GM12878 (cell line): ENCODE data around the gene ZNF366. TPM values are rescaled to one million over a fixed set of nuclear protein-coding genes. Genes with fewer than 3 reads are reported as not detected.

Experiments
- CHD2 ChIP-seq: IDR thresholded peaks from 2 replicates; pipeline ENCODE4 v1.6.1; 2011; ENCODE audit warnings: low read depth, low read length, improper control_type of control experiment, borderline replicate concordance
- EP300 ChIP-seq, 2 experiments: fragments of 150-350 bp in 1 of 2; IDR thresholded peaks; 2 replicates each; pipeline ENCODE4 v1.6.1; 2011 to 2012; ENCODE audit warnings: low read depth in 2 of 2, low read length in 2 of 2, borderline replicate concordance in 1 of 2, improper control_type of control experiment in 1 of 2, inconsistent platforms in 1 of 2; ENCODE audit not compliant: control insufficient read depth in 1 of 2
- IKZF2 ChIP-seq, 2 experiments: fragments of 450-650 bp; IDR thresholded peaks; 2 replicates each; pipeline ENCODE4 v1.6.1; 2017; ENCODE audit warnings: mild to moderate bottlenecking in 2 of 2, moderate library complexity in 2 of 2
- MAX ChIP-seq: IDR thresholded peaks from 2 replicates; pipeline ENCODE4 v1.6.1; 2012; ENCODE audit warnings: low read depth, low read length, improper control_type of control experiment
- NFIC ChIP-seq: IDR thresholded peaks from 2 replicates; pipeline ENCODE4 v1.6.1; 2012; ENCODE audit warnings: low read depth, mild to moderate bottlenecking, inconsistent platforms, low read length, moderate library complexity
- NR2C2 ChIP-seq: IDR thresholded peaks from 2 replicates; pipeline ENCODE4 v1.6.1; 2011; ENCODE audit warnings: borderline replicate concordance, low read depth; ENCODE audit not compliant: control insufficient read depth, insufficient read length
- NR2F1 ChIP-seq: fragments of 450-650 bp; conservative IDR thresholded peaks from 2 replicates; pipeline ENCODE4 v1.6.1; 2017; ENCODE audit warnings: mild to moderate bottlenecking
- RAD51 ChIP-seq: fragments of 450-650 bp; IDR thresholded peaks from 2 replicates; pipeline ENCODE4 v1.6.1; 2016; ENCODE audit warnings: moderate library complexity, mild to moderate bottlenecking, inconsistent platforms
- SPI1 ChIP-seq: IDR thresholded peaks from 2 replicates; pipeline ENCODE4 v1.6.1; 2011; ENCODE audit warnings: low read depth, mild to moderate bottlenecking, low read length, moderate library complexity, borderline replicate concordance; ENCODE audit not compliant: insufficient read depth
- ZNF217 ChIP-seq: fragments of 450-650 bp; IDR thresholded peaks from 2 replicates; pipeline ENCODE4 v1.6.1; 2017; ENCODE audit warnings: antibody characterized with exemption, mild to moderate bottlenecking
- ZNF24 ChIP-seq: fragments of 450-650 bp; IDR thresholded peaks from 2 replicates; pipeline ENCODE4 v1.6.1; 2017; ENCODE audit warnings: antibody characterized with exemption, mild to moderate bottlenecking
- polyA plus RNA-seq, 11 experiments: library from polyadenylated mRNA; depleted of rRNA in 4 of 11; unstranded in 6 of 11; stranded (reverse) in 5 of 11; fragments of >200 nt; fragmentation: Nextera tagmentation in 4 of 11; fragmentation: Illumina TruSeq in 1 of 11; extraction: Ambion mirVana in 4 of 11; extraction: Trizol in 1 of 11; gene quantifications; 1 replicate in 1 of 11; 2 replicates in 10 of 11; pipeline versions ENCODE4 v1.2.1 to v1.2.3, GENCODE V29; 2011 to 2016; ENCODE audit warnings: inconsistent platforms in 2 of 11, missing spikeins in 2 of 11, low read depth in 1 of 11
- total RNA-seq, 4 experiments: library from RNA; depleted of rRNA in 3 of 4; stranded (reverse); fragments of >200 nt in 3 of 4; fragmentation: Illumina TruSeq in 1 of 4; extraction: Trizol in 1 of 4; gene quantifications; 2 replicates each; pipeline versions ENCODE4 v1.2.1 to v1.2.3, GENCODE V29; 2013 to 2021
- TF ChIP-seq, protein P1 (sequence below): fragments of 450-650 bp; IDR thresholded peaks from 2 replicates; pipeline ENCODE4 v1.6.1; 2017; ENCODE audit warnings: mild to moderate bottlenecking, low read depth, inconsistent platforms; ENCODE audit not compliant: poor library complexity, severe bottlenecking
- TF ChIP-seq, protein P2 (sequence below): fragments of 450-650 bp; IDR thresholded peaks from 2 replicates; pipeline ENCODE4 v1.6.1; 2016; ENCODE audit warnings: mild to moderate bottlenecking, moderate library complexity, borderline replicate concordance
- TF ChIP-seq, protein P3 (sequence below): IDR thresholded peaks from 2 replicates; pipeline ENCODE4 v1.6.1; 2012; ENCODE audit warnings: improper control_type of control experiment, low read depth, low read length; ENCODE audit not compliant: insufficient replicate concordance
- TF ChIP-seq, protein P4 (sequence below): fragments of 450-650 bp; conservative IDR thresholded peaks from 2 replicates; pipeline ENCODE4 v1.6.1; 2017; ENCODE audit warnings: mild to moderate bottlenecking, moderate library complexity

Gene ZNF366
- total and polyA plus RNA-seq, 10 of the 15 experiments (the other 5 are each of a cell fraction or from before 2014, with no cell fraction given) = 0.01 to 0.18 (median 0.04) TPM; not detected in 6

DNA sequence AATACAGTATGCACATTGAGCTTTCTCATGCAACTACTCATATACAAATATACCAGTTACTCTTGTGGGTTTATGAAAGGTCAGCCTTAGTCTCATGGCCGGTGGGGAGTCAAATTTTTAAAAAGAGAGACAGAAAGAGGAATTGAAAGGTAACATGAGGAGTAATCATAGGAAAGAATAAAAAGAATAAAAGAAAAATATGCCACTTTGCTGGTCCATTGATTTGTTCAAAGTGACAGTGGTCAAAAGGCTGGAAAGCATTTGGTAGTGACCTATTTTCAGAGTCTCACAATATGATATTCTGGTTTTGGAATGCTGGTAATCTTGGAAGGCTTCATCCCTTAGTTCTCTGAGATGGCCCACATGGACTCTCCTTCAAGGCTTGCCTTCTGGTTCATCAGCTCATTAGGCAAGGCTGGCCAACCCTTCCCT lies 67.0 kb downstream of the ZNF366 start (continued):
- TF ChIP-seq, protein P1, sequence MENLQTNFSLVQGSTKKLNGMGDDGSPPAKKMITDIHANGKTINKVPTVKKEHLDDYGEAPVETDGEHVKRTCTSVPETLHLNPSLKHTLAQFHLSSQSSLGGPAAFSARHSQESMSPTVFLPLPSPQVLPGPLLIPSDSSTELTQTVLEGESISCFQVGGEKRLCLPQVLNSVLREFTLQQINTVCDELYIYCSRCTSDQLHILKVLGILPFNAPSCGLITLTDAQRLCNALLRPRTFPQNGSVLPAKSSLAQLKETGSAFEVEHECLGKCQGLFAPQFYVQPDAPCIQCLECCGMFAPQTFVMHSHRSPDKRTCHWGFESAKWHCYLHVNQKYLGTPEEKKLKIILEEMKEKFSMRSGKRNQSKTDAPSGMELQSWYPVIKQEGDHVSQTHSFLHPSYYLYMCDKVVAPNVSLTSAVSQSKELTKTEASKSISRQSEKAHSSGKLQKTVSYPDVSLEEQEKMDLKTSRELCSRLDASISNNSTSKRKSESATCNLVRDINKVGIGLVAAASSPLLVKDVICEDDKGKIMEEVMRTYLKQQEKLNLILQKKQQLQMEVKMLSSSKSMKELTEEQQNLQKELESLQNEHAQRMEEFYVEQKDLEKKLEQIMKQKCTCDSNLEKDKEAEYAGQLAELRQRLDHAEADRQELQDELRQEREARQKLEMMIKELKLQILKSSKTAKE = peak; percentile 49
- TF ChIP-seq NFIC (0 out of 2 replicates have a peak, but pooled peaks have one; percentile 41), CHD2 (no peak), MAX (no peak), RAD51 (no peak), ZNF217 (0 out of 2 replicates have a peak, but pooled peaks have one; percentile 27), SPI1 (peak; percentile 83), ZNF24 (0 out of 2 replicates have a peak, but pooled peaks have one; percentile 19), EP300 (IDR thresholded peaks at IDR 0.05; ENCODE audit: borderline replicate concordance in 1 of 2, control insufficient read depth in 1 of 2, low read depth in 2 of 2, low read length in 2 of 2) (peak; percentile 50 to 54; a peak in 1 of 4 replicates), IKZF2 (IDR thresholded peaks at IDR 0.05) (peak; percentile 81 to 87; a peak in 3 of 4 replicates), NR2C2 (no peak), NR2F1 (peak; percentile 65)
- TF ChIP-seq, protein P2, sequence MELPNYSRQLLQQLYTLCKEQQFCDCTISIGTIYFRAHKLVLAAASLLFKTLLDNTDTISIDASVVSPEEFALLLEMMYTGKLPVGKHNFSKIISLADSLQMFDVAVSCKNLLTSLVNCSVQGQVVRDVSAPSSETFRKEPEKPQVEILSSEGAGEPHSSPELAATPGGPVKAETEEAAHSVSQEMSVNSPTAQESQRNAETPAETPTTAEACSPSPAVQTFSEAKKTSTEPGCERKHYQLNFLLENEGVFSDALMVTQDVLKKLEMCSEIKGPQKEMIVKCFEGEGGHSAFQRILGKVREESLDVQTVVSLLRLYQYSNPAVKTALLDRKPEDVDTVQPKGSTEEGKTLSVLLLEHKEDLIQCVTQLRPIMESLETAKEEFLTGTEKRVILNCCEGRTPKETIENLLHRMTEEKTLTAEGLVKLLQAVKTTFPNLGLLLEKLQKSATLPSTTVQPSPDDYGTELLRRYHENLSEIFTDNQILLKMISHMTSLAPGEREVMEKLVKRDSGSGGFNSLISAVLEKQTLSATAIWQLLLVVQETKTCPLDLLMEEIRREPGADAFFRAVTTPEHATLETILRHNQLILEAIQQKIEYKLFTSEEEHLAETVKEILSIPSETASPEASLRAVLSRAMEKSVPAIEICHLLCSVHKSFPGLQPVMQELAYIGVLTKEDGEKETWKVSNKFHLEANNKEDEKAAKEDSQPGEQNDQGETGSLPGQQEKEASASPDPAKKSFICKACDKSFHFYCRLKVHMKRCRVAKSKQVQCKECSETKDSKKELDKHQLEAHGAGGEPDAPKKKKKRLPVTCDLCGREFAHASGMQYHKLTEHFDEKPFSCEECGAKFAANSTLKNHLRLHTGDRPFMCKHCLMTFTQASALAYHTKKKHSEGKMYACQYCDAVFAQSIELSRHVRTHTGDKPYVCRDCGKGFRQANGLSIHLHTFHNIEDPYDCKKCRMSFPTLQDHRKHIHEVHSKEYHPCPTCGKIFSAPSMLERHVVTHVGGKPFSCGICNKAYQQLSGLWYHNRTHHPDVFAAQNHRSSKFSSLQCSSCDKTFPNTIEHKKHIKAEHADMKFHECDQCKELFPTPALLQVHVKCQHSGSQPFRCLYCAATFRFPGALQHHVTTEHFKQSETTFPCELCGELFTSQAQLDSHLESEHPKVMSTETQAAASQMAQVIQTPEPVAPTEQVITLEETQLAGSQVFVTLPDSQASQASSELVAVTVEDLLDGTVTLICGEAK = no peak
- TF ChIP-seq, protein P3, sequence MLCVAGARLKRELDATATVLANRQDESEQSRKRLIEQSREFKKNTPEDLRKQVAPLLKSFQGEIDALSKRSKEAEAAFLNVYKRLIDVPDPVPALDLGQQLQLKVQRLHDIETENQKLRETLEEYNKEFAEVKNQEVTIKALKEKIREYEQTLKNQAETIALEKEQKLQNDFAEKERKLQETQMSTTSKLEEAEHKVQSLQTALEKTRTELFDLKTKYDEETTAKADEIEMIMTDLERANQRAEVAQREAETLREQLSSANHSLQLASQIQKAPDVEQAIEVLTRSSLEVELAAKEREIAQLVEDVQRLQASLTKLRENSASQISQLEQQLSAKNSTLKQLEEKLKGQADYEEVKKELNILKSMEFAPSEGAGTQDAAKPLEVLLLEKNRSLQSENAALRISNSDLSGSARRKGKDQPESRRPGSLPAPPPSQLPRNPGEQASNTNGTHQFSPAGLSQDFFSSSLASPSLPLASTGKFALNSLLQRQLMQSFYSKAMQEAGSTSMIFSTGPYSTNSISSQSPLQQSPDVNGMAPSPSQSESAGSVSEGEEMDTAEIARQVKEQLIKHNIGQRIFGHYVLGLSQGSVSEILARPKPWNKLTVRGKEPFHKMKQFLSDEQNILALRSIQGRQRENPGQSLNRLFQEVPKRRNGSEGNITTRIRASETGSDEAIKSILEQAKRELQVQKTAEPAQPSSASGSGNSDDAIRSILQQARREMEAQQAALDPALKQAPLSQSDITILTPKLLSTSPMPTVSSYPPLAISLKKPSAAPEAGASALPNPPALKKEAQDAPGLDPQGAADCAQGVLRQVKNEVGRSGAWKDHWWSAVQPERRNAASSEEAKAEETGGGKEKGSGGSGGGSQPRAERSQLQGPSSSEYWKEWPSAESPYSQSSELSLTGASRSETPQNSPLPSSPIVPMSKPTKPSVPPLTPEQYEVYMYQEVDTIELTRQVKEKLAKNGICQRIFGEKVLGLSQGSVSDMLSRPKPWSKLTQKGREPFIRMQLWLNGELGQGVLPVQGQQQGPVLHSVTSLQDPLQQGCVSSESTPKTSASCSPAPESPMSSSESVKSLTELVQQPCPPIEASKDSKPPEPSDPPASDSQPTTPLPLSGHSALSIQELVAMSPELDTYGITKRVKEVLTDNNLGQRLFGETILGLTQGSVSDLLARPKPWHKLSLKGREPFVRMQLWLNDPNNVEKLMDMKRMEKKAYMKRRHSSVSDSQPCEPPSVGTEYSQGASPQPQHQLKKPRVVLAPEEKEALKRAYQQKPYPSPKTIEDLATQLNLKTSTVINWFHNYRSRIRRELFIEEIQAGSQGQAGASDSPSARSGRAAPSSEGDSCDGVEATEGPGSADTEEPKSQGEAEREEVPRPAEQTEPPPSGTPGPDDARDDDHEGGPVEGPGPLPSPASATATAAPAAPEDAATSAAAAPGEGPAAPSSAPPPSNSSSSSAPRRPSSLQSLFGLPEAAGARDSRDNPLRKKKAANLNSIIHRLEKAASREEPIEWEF = peak; percentile 29
- TF ChIP-seq, protein P4, sequence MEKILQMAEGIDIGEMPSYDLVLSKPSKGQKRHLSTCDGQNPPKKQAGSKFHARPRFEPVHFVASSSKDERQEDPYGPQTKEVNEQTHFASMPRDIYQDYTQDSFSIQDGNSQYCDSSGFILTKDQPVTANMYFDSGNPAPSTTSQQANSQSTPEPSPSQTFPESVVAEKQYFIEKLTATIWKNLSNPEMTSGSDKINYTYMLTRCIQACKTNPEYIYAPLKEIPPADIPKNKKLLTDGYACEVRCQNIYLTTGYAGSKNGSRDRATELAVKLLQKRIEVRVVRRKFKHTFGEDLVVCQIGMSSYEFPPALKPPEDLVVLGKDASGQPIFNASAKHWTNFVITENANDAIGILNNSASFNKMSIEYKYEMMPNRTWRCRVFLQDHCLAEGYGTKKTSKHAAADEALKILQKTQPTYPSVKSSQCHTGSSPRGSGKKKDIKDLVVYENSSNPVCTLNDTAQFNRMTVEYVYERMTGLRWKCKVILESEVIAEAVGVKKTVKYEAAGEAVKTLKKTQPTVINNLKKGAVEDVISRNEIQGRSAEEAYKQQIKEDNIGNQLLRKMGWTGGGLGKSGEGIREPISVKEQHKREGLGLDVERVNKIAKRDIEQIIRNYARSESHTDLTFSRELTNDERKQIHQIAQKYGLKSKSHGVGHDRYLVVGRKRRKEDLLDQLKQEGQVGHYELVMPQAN = no peak
